WI38 (cell line): Measurements from ENCODE around the gene GLT1D1.
"Not testable (repeated sequence)": the region's sequence is repeated elsewhere in the genome, so short reads cannot be mapped to it uniquely, and the experiment has no call there.

Experiments used
- H3K4me3 ChIP-seq: 2 replicates; pipeline ENCODE4 v1.5.1; 2011; ENCODE audit warnings: low read depth, mild to moderate bottlenecking, control low read depth, low read length
- CTCF ChIP-seq: IDR thresholded peaks from 2 replicates; pipeline ENCODE4 v1.5.1; 2012; ENCODE audit warnings: low read depth, mild to moderate bottlenecking, control low read depth, low read length

GLT1D1 gene

GRCh38 chr12:128833418-128833817 is 19.9 kb upstream of the GLT1D1 start:
- TF ChIP-seq CTCF: no peak
- no peak overlapping the region for H3K4me3 ChIP-seq

- H3K4me3 ChIP-seq: not testable (repeated sequence)
Observed at GRCh38 chr12:128839885-128840284, 13.4 kb upstream of the GLT1D1 start.

- H3K4me3 ChIP-seq: no peak overlapping the region
- TF ChIP-seq CTCF: no peak
Observed at GRCh38 chr12:128840862-128841468, 12.3 kb upstream of the GLT1D1 start.

GRCh38 chr12:128842579-128842978 is 10.7 kb upstream of the GLT1D1 start:
- TF ChIP-seq CTCF: no peak
- no peak overlapping the region for H3K4me3 ChIP-seq

- TF ChIP-seq CTCF: no peak
Observed at GRCh38 chr12:128843538-128843937, 9.7 kb upstream of the GLT1D1 start.

GRCh38 chr12:128844031-128844635 is 9.1 kb upstream of the GLT1D1 start:
- H3K4me3 ChIP-seq: no peak overlapping the region
- no peak for TF ChIP-seq CTCF

More at GRCh38 chr12:128843538-128843937, 9.7 kb upstream of the GLT1D1 start:
- H3K4me3 ChIP-seq: no peak overlapping the region

- H3K4me3 ChIP-seq: not testable (repeated sequence)
Observed at GRCh38 chr12:128846671-128847070, 6.6 kb upstream of the GLT1D1 start.

- no peak for TF ChIP-seq CTCF
Observed at GRCh38 chr12:128848371-128848770, 4.9 kb upstream of the GLT1D1 start.

GRCh38 chr12:128849806-128850205 is 3.5 kb upstream of the GLT1D1 start:
- H3K4me3 ChIP-seq: not testable (repeated sequence)

More at GRCh38 chr12:128848371-128848770, 4.9 kb upstream of the GLT1D1 start:
- no peak overlapping the region for H3K4me3 ChIP-seq
